NCI-H345 (cell line): Measurements from ENCODE around the gene GNL3L.
"Not testable (repeated sequence)": the region's sequence is repeated elsewhere in the genome, so short reads cannot be mapped to it uniquely, and the experiment has no call there.

Source experiments
- DNase-seq: peaks from one replicate; lab custom pipeline; 2025; lab: John Stamatoyannopoulos, UW

The GNL3L gene

GRCh38 chrX:54529552-54530356 lies at the start of gene GNL3L:
GNL3L (plus strand) TSS chrX:54530219; CDS start chrX:54532567, 2,348 bp downstream.
- peak; percentile 89 for DNase-seq

- no peak for DNase-seq
Measured at GRCh38 chrX:54482839-54483593, 47.0 kb upstream of the GNL3L start.

- no peak for DNase-seq
Measured at GRCh38 chrX:54483946-54484345, 46.1 kb upstream of the GNL3L start.

- no peak for DNase-seq
Measured at GRCh38 chrX:54484666-54485065, 45.4 kb upstream of the GNL3L start.

GRCh38 chrX:54489819-54490218 lies 40.2 kb upstream of the GNL3L start:
- not testable (repeated sequence) for DNase-seq

GRCh38 chrX:54492340-54492739 lies 37.7 kb upstream of the GNL3L start:
- no peak for DNase-seq

GRCh38 chrX:54494166-54494988 lies 35.6 kb upstream of the GNL3L start:
- DNase-seq, result no peak

GRCh38 chrX:54494989-54495813 lies 34.8 kb upstream of the GNL3L start:
- no peak for DNase-seq

- DNase-seq, result peak; percentile 75
Measured at GRCh38 chrX:54495814-54496516, 34.1 kb upstream of the GNL3L start, which contains the start of gene FGD1. FGD1 (minus strand) TSS chrX:54496234; CDS start chrX:54495432, 802 bp downstream.

- DNase-seq, result no peak
Measured at GRCh38 chrX:54496517-54496852, 33.5 kb upstream of the GNL3L start.

- DNase-seq, result no peak
Measured at GRCh38 chrX:54496936-54497335, 33.1 kb upstream of the GNL3L start.

GRCh38 chrX:54509400-54509799 lies 20.6 kb upstream of the GNL3L start:
- no peak for DNase-seq

- DNase-seq, result no peak
Measured at GRCh38 chrX:54529151-54529550, 868 bp upstream of the GNL3L start.

- DNase-seq, result no peak
Measured at GRCh38 chrX:54530357-54530900, 410 bp downstream of the GNL3L start.

GRCh38 chrX:54534271-54534670 lies 4.3 kb downstream of the GNL3L start:
- no peak for DNase-seq

- no peak for DNase-seq
Measured at GRCh38 chrX:54540289-54540688, 10.3 kb downstream of the GNL3L start.

GRCh38 chrX:54542239-54542638 lies 12.2 kb downstream of the GNL3L start:
- not testable (repeated sequence) for DNase-seq

- no peak for DNase-seq
Measured at GRCh38 chrX:54550821-54551220, 20.8 kb downstream of the GNL3L start.

- DNase-seq, result no peak
Measured at GRCh38 chrX:54551801-54552200, 21.8 kb downstream of the GNL3L start.

GRCh38 chrX:54555006-54555405 lies 25.0 kb downstream of the GNL3L start:
- DNase-seq, result not testable (repeated sequence)

- DNase-seq, result no peak
Measured at GRCh38 chrX:54560411-54560810, 30.4 kb downstream of the GNL3L start.
